NOMO-1 (cell line): ENCODE data around the gene GPR171.
"Not testable (repeated sequence)": the region's sequence is repeated elsewhere in the genome, so short reads cannot be mapped to it uniquely, and the experiment has no call there.

Experiments
- DNase-seq, 2 experiments: peaks; one replicate each; lab custom pipeline; 2025; ENCODE audit not compliant: unreplicated experiment in 2 of 2; lab: John Stamatoyannopoulos, UW

Gene GPR171, protein sequence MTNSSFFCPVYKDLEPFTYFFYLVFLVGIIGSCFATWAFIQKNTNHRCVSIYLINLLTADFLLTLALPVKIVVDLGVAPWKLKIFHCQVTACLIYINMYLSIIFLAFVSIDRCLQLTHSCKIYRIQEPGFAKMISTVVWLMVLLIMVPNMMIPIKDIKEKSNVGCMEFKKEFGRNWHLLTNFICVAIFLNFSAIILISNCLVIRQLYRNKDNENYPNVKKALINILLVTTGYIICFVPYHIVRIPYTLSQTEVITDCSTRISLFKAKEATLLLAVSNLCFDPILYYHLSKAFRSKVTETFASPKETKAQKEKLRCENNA

DNA sequence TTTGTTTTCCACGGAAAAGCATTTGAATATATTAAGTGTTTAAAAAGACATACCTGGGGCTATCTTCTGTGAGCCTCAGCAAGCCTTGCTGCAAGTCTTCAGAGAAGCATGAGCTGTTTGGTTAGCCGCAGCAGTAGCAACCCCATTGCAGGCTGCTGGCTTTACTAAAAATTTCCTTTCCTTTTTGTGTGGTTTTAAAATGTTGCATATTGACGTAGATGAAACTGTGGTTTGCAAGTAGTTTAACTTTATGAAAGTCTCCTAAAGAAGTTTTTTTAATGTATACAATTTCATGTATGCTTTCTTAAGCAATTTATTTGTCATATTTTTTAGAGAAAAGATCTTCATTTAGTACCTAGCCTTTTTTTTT lies at the start of gene GPR171:
TSS of gene GPR171 (minus strand) at position 166 of the 370 bp plus-strand sequence. CDS start 3,830 bp downstream, outside the sequence.
- no peak for DNase-seq

DNA sequence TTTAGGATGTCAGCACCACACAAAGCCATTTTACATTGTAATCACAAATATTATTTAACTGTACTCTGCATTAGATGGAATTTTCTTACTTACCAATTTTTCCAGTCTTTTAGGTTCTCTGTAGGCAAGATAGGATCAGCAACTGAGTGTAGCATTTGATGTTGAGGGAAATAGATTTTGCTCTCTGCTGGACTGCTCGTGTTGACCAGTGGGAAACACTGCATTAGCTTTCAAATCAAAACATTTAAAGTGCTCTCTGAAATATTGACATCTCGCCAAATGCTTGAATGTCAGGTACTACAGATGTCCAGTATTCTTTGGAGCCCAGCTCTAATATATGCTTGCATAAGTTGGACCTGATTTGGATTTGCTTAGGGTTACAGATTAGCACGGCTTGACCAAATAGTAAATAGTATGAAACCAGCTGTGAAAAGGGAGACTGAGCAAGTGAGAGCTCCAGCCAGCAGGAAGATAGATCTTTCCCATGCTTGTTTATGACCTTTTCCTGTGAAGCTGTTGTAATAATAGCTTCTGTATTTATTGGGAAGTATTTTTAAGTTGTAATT lies 45.8 kb upstream of the GPR171 start:
- no peak for DNase-seq

DNA sequence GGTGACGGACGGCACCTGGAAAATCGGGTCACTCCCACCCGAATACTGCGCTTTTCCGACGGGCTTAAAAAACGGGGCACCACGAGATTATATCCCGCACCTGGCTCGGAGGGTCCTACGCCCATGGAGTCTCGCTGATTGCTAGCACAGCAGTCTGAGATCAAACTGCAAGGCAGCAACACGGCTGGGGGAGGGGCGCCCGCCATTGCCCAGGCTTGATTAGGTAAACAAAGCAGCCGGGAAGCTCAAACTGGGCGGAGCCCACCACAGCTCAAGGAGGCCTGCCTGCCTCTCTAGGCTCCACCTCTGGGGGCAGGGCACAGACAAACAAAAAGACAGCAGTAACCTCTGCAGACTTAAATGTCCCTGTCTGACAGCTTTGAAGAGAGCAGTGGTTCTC lies 39.0 kb upstream of the GPR171 start:
- not testable (repeated sequence) for DNase-seq

DNA sequence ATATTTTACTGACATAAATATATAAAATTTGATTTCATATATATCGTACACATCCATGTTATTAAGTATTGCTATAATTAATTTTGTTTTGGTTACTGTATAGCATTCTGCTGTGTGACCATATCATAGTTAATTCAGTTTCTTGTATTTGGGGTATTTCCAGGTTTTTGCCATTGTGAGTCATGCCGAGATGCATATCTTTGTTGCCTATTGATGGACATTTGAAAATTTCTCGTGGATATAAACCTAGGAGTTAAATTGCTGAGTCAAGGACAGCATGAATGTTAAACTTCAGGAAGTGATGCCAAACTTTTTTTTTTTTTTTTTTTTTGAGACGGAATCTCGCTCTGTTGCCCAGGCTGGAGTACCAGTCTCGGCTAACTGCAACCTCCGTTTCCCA lies 33.7 kb upstream of the GPR171 start:
- no peak for DNase-seq

DNA sequence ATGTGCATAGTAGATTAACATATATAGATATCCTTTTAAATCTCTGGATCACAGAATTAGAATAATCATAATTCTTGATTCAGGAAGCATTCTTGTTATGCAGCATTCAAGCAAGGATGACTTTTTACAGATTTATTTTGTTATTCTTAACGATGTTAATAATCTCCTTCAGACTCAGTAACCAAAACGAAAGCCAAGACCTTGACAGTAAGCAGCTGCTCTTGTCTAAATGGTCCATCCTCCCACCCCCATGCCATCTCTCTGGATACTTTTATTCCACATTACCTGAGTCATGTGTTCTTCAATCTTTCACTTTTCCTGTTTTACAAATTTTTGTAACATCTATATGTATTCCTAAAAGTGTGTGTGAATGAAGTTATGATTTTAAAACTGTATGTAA lies 33.3 kb upstream of the GPR171 start:
- DNase-seq = no peak

DNA sequence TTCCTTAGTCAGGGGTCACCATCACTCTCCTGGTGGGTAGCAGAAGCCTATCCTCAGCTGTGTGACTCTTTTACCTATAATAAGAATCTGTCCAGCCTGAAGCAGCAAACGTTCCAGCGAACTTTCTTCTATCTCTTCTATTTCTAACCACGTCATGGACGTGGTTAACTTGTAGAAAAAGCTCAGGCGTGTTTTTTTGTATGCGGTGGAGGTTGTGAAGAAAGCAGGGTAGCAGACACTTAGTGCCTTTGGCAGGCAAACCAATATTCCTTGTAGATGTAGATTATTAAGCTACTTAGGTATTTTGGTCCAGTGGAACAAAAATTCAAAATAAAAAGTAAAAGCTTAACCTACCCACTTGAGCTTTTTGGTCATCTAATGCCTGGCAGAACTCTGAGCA lies 31.8 kb upstream of the GPR171 start:
- DNase-seq = no peak

DNA sequence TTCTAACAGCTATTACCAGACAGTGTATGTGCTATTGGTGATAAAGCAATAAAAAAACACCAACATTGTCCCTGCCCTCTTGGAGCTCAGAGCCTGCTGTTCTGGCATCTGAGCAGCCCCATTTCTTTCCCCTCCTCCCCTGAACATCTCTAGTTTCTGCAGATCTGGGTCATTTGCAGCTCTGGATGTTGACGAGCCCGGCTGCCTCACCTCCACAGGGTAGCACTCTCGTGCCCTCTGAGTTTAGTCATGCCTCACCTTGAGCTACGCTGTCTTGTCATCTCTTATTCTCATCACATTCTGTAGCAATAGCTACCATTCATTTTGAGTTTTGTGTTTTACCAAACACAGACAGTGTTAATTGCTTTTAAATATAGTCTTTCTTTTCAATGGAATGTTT lies 30.0 kb upstream of the GPR171 start:
- no peak for DNase-seq

DNA sequence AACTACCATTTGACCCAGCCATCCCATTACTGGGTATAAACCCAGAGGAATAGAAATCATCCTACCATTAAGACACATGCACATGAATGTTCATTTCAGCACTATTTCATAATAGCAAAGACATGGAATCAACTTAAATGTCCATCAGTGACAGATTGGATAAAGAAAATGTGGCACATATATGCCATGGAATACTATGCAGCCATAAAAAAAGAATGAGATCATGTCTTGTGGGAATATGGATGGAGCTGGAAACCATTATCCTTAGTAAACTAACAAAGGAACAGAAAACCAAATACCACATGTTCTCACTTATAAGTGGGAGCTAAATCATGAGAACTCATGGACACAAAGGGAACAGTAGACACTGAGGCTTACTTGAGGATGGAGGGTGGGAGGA lies 29.4 kb upstream of the GPR171 start:
- DNase-seq = not testable (repeated sequence)

DNA sequence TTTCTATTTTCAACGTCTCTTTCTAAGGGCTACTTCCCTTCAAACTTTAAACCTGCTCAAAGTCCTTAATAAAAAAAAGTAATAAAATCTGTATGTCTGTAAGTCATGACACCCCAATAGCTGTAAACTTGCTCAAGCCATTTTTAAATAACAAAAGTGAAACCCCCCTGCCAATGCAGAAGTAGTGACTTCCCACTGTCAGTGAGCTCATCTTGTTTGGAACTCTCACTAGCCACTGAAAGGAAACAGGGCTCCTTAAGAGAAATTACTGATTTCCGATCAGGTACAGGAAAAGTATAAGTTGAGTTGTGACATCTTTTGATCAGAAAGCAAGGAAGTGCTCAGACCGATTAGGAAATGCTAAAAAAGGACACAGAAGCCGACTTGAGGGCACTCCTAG lies 27.6 kb upstream of the GPR171 start:
- peak; percentile 51 to 90 for DNase-seq

DNA sequence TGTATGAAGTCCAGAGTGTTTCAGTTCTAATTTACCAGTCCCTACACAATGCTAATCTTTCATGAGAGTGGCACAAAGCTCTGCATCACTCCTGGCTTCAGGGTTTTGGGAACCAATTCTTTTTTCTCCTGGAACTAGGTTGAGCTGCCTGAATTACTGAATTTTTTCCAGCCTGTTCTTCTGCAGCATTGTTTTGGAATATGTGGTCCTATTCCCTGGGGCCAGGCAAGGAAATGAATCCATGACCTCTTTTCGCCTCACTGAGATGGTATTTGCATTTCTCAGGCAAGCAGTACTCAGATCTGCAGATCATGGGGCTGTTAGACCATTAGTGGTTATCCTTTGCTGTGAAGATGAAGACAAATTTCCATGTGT lies 25.6 kb upstream of the GPR171 start:
- no peak for DNase-seq

DNA sequence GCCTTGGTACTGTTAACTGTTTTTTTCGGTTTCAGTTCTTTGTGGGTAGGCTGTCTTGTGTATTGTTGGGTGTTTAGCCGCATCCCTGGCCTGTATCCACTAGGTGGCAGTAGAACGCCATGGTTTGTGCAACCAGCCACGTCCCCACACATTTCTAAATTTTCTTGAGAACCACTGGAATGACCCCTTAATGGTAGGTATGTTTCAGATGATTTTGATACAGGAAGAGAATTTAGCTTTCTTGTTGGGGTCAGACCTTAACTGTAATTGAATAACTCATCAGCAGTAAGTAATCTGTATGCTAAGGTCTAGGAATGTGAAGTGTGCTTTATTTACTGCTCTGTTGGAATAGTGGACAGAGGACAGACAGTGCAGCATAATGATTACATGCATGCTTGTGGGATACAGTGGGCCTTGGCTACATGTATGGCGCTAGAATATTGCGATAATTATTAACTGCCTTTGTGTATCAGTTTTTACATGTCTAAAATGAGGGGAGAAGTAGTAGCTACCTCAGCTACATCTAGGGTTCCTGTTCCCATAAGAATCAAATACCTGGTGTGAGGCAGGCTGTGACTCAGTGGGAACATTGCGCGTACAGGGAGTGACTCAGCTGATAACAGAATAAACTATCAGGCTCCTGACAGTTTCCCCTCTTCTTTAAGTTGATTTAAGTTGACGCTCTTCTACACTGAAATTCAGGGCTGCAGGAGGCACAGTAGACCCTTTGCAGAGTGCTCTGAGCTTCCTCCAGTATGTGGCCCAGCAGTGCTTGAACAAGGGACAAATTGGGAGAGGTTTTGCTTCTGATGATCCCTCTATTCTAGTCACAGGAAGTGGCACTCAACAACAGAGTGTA lies 25.0 kb upstream of the GPR171 start:
- DNase-seq = peak; percentile 84 to 85

DNA sequence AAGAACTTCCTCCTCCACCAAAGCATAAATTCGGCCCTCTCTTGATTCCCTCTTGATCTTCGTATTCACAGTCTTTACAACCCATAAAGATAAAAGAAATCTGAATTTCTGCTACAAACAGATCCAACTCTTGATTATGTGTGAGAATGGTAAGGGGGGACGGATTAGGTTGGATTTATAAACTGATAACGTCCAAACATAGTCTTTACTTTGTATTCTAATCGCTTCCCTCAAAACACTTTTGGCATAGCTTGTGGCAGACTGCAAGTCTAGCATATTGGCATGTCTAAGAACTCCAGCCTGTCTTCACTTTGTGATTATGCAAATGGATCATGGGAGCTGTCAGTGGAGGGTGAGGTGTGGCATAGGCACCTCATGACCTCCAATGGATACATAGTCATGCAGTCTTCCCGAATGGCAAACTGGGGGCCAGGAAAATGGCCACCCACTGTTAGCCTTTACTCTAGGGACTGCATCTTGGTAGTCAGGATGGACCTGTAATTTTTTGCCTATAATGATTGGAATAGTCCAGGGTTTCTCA lies 24.3 kb upstream of the GPR171 start:
- DNase-seq = no peak

DNA sequence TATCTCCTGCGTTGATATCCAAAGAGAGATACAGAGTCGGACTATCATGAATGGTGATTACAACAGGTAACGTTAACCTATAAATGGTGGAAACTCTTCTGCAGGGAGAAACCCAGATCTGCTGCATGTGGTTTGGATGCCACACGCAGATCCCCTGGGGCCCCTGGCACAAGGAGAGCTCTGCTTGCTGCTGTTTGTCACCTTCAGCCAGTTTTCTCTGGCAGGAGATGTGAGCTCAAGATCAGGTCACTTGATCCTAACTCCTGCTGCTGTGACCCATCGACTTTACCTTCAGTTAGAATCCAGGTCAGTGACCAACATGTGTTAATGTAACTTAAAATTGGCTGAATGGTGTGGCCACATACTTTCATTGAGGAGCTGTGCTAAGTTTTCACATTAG lies 23.8 kb upstream of the GPR171 start:
- no peak for DNase-seq

DNA sequence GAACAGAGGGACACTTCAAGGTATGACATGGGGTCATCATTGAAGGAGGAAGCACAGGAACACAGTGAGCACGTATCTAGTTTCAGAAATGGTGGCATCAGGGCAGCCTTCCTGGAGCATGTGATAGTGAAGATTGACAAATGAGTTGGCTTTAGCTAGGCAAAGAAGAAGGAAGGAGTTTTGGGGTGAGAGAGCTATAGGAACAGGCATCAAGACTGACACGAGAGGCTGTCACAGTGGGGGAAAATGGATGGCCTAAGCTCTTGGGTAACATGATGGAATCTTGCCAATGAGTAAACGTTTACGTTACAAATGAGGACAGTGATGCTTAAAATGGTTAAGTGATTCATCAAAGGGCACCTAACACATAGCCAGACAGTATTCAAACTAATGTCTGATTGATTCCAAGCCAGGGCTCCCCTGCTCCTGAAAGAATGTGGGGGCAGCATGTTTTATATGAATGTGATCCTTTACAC lies 23.1 kb upstream of the GPR171 start:
- peak; percentile 81 to 83 for DNase-seq

DNA sequence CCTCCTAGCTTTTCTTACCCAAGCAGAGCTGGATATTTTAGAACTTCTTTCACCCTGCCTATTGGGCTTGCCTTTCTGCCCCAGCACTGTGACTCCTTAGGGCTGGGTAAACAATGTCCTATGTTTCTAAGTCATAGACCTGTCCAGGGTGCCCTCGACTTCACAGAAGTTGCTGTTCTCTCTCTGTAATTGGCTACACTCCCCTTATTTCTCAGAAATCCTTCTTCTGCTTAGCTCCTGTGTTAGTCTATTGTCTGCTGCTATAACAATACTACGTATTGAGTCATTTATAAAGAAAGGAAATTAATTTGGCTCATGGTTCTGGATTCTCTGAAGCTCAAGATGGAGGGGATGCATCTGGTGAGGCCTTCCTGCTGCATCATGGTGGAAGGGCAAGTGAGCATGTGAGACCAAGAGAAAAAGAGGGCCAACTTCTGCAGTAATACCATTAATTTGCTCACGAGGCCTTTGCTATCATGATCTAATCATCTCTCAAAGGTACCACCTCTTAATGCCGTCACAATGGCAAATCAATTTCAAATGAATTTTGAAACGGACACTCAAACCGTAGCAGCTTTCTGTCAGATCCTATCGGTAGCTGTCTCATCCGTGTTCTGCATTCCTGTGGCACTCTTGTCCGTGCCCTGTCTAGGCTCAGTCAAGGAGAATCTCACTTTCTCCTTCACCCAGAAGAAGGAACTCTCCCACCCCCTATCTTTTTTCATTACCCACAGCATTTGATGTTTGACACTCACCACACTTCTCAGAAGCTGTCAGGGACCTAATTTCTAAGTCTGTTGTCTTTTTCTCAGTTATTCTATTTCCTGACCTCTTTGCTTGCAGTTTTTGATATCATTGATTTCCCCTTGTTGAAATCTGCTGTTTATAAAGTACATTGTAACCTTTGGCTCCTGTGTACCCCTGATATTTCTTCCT lies 22.3 kb upstream of the GPR171 start:
- DNase-seq = no peak

DNA sequence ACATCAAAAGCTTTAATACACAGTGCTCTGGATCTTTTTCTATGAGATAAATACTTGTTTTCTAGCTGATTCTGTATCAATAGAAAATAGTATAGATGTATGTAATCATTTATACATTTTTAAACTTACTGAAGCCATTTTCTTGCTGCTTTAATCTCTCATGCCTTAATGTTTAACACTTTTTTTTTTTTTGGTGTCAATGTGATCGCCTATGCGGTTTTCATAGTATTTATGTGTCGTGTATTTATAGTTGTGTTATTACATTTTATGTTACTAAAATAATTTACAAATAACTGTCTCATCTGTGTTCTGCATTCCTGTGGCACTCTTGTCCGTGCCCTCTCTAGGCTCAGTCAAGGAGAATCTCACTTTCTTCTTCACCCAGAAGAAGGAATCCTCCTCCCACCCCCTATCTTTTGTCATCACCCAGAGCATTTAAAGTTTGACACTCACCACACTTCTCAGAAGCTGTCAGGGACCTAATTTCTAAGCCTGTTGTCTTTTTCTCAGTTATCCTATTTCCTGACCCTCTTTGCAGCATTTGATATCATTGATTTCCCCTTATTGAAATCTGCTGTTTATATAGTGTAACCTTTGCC lies 21.4 kb upstream of the GPR171 start:
- DNase-seq = no peak

DNA sequence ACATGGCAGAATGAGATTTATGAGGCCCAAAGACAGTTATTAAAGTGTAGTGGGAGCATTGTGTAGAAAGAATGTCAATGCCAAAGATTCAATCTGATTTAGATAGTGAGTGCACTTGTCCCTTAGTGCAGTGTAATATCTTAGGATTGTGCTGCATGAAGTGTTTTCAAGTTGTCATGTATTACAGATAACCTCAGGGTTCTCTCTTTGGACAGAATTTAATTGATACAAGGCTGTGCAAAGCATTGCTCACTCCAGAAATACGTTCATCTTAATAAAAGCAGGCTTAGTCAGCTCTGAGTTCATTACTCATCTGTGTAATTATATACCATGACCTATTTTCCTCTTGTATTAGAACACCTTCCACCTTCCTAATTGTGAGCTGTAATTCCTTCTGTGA lies 16.0 kb upstream of the GPR171 start:
- peak in 1 of 2 experiments; percentile 19 for DNase-seq

DNA sequence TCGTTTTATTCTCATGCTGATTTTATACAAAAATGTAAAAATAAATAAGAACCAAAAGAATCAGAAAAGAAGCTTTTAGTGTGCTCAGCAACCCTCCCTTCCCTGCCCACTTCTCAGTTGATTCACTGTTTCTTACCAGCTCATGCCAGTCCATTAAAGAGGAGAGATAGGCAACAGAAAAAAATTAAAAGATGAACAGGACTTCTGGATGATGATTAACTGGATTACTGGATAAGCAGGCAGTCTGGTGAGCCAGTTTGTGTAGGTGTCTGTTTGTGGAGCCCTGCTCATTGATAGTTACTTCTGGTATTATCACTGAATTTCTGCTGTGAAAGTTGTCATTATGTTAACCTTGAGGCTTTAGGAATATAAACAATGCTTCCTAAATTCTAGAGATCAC lies 15.1 kb upstream of the GPR171 start:
- no peak for DNase-seq

DNA sequence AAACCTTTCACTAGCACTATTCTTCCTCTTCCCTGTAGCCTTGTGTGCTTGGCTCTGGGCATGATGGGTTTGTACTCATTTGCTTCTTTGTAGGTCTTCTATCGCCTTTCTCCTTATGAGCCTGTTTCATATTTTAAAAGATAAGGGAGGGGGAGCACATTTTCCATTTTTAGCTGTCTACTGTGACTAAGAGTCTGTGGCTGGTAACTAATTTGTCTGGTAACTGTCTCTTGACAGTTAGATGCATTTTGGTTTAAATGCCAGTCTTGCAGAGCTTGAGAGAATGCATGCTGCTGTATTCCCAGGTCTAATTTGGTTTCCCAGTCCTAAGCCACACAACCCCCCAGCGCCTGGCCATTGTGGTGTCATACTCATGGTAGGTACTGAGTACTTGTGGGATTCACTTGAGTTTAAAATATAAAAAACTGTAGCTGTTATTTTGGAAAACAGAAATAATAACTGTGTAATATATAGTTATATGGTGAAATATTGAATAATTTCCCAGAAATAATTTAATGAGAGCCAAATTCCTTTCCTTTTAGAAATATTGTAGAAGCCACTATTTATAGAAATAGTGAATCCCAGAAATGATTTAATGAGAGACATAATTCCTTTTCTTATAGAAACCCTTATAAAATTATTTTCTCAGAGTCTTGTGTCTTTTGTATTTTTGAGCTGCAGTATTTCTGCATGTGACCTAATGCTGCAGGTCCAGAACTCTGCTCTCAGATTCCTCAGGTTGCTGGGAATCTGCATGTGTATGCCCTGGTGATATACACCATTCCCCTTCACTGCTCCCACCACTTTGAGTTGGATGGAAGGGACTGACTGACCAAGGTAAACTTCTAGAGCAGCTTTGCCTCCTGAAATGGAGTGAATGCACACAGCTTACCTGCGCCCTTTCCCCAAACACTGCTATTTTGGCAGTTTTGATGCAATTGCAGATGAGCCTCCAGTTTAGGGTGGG lies 13.9 kb upstream of the GPR171 start:
- DNase-seq = peak in 1 of 2 experiments; percentile 15
